AG04450 (cell line): ENCODE results near the gene PPP2R1A. TPM values are rescaled to one million over a fixed set of nuclear protein-coding genes. Genes with fewer than 3 reads are reported as not detected.

Source experiments
- CTCF ChIA-PET: fragments of 300-600, 350-600 bp; formaldehyde crosslinking; extraction: SDS; loops from one replicate; lab custom pipeline; 2022; ENCODE audit warnings: antibody characterized with exemption, inconsistent platforms; lab: Charles Lee
- POLR2A ChIA-PET: fragments of 350-600 bp; formaldehyde crosslinking; extraction: SDS; loops from one replicate; lab custom pipeline; 2021; ENCODE audit warnings: antibody characterized with exemption, inconsistent platforms; lab: Yijun Ruan, JAX
- DNase-seq: peaks from one replicate; pipeline ENCODE4 v3.0.0-alpha.2; 2011; ENCODE audit warnings: low read depth, low spot score
- H3K27ac ChIP-seq: one replicate; pipeline ENCODE4 v1.5.1; 2012; ENCODE audit warnings: low read depth, low read length, control low read depth
- H3K27me3 ChIP-seq: one replicate; pipeline ENCODE4 v1.6.0; 2012; ENCODE audit warnings: low read length; ENCODE audit not compliant: control insufficient read depth, insufficient read depth
- H3K4me3 ChIP-seq: 2 replicates; pipeline ENCODE4 v1.5.1; 2011; ENCODE audit warnings: mild to moderate bottlenecking, low read depth, low read length, control low read depth
- H3K9me3 ChIP-seq: 2 replicates; pipeline ENCODE4 v1.5.1; 2012; ENCODE audit warnings: low read length; ENCODE audit not compliant: control insufficient read depth, insufficient read depth
- polyA plus RNA-seq: library from polyadenylated mRNA; depleted of rRNA; stranded (reverse); fragments of >200 nt; gene quantifications from 2 replicates; pipeline ENCODE4 v1.2.3, GENCODE V29; 2011
- TF ChIP-seq, protein P1 (sequence below): IDR thresholded peaks from 2 replicates; pipeline ENCODE4 v1.5.1; 2011; ENCODE audit warnings: low read depth, low read length, control low read depth, inconsistent platforms

The PPP2R1A gene
- polyA plus RNA-seq, 1 experiment, result 158 TPM

DNA sequence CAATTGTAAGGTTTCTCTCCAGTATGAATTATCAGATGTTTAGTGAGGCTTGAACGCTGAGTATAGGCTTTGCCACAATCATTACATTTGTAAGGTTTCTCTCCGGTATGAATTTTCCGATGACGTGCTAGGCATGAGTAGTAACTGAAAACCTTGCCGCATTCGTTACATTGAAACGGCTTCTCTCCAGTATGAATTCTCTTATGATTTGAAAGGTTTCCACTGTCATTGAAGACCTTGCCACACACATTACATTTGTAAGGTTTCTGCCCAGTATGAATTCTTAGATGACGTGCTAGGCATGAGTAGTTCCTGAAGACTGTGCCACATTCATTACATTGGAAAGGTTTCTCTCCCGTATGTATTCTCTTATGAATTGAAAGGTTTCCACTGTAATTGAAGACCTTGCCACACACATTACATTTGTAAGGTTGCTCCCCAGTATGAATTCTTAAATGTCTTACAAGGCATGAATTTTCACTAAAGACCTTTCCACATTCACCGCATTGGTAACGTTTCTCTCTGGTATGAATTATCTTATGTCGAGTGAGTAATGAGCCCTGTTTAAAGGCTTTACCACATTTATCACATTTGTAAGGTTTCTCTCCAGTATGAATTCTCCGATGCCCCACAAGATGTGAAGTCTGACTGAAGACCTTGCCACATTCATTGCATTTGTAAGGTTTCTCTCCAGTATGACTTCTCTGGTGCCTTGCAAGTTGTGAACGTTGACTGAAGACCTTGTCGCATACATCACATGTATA is 34.1 kb upstream of the PPP2R1A start:
- H3K27me3 ChIP-seq, result no peaks in the 10 kb centered on the region
- H3K9me3 ChIP-seq, result peaks cover 51% of the 10 kb centered on the region
- TF ChIP-seq, protein P1, sequence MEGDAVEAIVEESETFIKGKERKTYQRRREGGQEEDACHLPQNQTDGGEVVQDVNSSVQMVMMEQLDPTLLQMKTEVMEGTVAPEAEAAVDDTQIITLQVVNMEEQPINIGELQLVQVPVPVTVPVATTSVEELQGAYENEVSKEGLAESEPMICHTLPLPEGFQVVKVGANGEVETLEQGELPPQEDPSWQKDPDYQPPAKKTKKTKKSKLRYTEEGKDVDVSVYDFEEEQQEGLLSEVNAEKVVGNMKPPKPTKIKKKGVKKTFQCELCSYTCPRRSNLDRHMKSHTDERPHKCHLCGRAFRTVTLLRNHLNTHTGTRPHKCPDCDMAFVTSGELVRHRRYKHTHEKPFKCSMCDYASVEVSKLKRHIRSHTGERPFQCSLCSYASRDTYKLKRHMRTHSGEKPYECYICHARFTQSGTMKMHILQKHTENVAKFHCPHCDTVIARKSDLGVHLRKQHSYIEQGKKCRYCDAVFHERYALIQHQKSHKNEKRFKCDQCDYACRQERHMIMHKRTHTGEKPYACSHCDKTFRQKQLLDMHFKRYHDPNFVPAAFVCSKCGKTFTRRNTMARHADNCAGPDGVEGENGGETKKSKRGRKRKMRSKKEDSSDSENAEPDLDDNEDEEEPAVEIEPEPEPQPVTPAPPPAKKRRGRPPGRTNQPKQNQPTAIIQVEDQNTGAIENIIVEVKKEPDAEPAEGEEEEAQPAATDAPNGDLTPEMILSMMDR, result no peak
- no peak overlapping the region for H3K27ac ChIP-seq
- POLR2A ChIA-PET, result no interaction called here
- CTCF ChIA-PET, result no interaction called here
- no peak overlapping the region for H3K4me3 ChIP-seq
- no peak for DNase-seq

DNA sequence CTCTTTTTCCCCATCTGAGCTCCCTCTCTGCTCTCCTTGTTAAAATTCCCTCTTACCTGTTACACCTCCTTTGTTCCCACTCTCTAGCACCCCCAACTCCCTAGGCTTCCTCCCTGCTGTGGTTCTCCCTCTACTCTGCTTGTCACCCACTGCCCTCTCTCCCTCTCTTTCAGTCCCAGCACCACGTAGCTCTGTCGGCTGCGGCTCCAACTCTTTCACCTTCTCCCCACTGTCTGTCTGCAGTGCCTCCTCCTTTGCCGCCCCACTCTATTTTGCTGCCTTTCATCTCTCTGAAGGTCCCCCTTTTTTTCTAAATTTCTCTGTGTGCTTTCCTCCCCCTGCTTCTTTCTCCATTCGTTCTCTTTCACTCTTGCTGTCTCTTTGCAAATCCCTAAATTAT is 19.5 kb upstream of the PPP2R1A start:
- CTCF ChIA-PET, result no interaction called here
- H3K27ac ChIP-seq, result no peak overlapping the region
- DNase-seq, result no peak
- POLR2A ChIA-PET, result no interaction called here
- TF ChIP-seq, protein P1, result no peak
- peaks cover 21% of the 10 kb centered on the region for H3K9me3 ChIP-seq
- no peaks in the 10 kb centered on the region for H3K27me3 ChIP-seq
- H3K4me3 ChIP-seq, result peak overlapping the region; percentile 73

DNA sequence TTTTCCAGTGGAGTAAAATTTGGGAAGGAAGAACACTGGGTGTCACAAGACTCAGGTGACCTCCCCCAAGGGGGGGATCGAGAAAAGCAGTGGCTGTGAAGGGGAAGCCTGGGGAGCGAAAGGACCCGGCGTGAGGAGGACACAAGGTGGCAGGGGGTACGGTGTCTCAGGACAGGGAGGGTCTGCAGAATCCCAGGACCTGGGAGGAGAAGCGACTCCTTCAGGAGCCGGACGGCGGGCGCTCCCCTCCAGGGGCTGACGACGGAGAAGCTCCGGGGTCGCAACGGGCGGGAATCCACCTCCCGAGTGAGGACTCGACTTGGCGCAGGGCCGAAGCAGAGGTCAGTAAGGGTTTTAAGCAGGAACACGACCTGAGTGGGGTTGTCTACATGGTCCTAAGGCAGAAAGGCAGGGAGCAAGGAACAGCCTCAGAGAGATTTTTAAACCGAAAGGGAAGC is 19.0 kb upstream of the PPP2R1A start:
- H3K9me3 ChIP-seq, result peaks cover 24% of the 10 kb centered on the region
- DNase-seq, result no peak
- peak overlapping the region; percentile 73 for H3K4me3 ChIP-seq
- ChIA-PET POLR2A (interaction anchor here (0.7 to 1.0 kb wide), 2 partner anchors 22 to 23 kb away, joined by 4 to 9 read pairs; no protein-coding TSS in a partner anchor), CTCF (no interaction called here)
- H3K27ac ChIP-seq, result no peak overlapping the region
- TF ChIP-seq, protein P1, result no peak
- H3K27me3 ChIP-seq, result no peaks in the 10 kb centered on the region

DNA sequence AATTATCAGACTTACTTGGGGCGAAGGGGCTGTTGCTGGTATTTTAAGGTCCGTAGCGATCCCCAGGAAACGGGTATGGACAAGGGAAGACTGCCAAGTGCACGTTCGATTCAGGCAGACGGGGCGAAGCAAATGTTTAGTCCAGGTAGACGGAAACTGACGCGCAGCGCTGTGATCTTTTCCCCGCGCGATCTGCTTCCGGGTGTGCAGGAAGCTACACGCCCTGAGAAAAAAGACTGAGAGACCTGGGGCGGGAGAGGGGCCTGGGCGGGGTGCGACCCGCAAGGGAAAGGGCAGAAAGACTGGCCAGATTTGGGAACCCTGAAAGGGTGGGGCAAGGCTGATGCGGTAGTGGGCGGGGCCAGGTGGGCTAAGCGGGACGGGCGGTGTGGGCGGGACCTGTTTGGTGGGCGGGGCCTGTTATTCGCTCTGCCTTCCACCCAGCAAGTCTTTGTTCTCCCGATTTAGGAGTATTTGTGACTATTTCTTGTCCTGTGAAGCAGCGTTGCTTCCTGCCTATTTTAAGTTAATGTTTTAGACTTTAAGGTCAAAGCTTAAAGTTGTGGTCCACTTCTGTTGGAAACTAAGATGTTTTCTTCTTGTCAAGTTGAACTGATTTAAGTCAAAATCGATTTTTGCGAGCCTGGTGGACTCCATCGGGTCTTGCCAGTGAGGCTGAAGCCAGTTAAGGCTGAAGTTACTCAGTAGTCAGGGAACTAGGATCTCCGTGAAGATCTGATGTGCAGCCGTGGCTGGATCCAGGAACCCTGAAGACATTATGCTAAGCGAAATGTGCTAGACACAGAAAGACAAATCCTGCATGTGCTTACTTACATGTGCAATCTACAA is 18.3 kb upstream of the PPP2R1A start, which contains the start of gene ZNF836:
TSS of gene ZNF836 (minus strand) at position 301 of the 849 bp plus-strand sequence. CDS start 3,549 bp downstream, outside the sequence.
- H3K9me3 ChIP-seq, result peaks cover 24% of the 10 kb centered on the region
- POLR2A ChIA-PET, result interaction anchor here (0.7 to 1.1 kb wide), 3 partner anchors 18 to 22 kb away, joined by 4 to 9 read pairs (median 5); no protein-coding TSS in a partner anchor
- TF ChIP-seq, protein P1, result no peak
- CTCF ChIA-PET, result interaction anchor here (1.0 kb wide), 1 partner anchor 66 kb away, joined by 3 read pairs; no protein-coding TSS in a partner anchor
- peak within 1 kb of the TSS; percentile 73 for H3K4me3 ChIP-seq
- no peaks in the 10 kb centered on the region for H3K27me3 ChIP-seq
- DNase-seq, result no peak
- H3K27ac ChIP-seq, result no peak within 1 kb of the TSS
